ENCODE results near the gene AHDC1.
"Not testable (repeated sequence)": the region's sequence is repeated elsewhere in the genome, so short reads cannot be mapped to it uniquely, and the experiment has no call there.

The AHDC1 gene

GRCh38 chr1:27632387-27633297 is 28.7 kb upstream of the AHDC1 start:
- no peak for DNase-seq

- no peak for DNase-seq
Measured at GRCh38 chr1:27630859-27631491, 27.0 kb upstream of the AHDC1 start.

DNA sequence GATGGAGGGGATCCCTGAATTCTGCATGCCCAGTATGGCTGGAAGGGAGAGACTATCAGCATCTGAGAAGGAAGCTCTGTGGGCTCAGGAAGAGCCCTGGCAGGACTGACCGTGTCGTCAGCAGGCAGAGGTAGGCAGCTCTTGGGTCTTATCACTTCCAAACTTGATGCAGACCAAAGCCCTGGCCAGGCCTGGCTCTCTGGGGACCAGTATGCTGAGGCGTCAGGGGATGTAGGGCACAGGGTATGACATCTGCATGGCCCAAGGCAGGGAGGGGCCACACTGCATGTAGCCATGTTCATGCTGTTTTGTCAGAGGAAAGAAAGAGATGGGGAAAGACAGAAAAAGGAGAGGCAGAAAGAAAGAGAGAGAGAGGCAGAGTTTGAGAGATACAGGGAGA is 24.8 kb upstream of the AHDC1 start:
- DNase-seq: no peak

DNA sequence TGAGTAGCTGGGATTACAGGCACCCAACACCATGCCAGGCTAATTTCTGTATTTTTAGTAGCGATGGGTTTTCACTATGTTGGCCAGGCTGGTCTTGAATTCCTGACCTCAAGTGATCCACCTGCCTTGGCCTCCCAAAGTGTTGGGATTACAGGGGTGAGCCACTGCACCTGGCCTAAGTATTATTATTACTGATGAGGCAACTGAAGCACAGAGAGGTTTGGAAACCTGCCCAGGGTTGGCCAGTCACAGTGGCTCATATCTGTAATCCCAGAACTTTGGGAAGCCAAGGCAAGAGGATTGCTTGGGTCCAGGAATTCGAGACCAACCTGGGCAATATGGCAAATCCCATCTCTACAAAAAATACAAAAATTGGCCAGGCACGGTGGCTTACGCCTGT is 23.8 kb upstream of the AHDC1 start:
- DNase-seq: not testable (repeated sequence)

DNA sequence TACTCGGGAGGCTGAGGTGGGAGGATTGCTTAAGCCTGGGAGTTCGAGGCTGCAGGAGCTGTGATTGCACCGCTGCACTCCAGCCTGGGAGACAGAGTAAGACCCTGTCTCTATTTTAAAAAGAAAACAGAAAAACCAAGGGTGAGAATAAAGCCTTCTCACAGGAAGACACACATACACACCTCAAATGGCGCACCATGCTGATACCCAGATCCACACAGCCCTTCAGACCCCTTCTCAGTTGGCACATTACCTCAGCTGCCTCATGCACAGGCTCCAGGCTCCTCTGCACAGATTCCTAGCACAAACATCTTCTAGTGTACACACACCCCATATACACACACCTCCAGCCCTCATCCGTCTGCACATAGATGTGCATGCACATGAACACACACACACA is 23.1 kb upstream of the AHDC1 start:
- no peak for DNase-seq

GRCh38 chr1:27626031-27626935 is 22.3 kb upstream of the AHDC1 start:
- no peak for DNase-seq

DNA sequence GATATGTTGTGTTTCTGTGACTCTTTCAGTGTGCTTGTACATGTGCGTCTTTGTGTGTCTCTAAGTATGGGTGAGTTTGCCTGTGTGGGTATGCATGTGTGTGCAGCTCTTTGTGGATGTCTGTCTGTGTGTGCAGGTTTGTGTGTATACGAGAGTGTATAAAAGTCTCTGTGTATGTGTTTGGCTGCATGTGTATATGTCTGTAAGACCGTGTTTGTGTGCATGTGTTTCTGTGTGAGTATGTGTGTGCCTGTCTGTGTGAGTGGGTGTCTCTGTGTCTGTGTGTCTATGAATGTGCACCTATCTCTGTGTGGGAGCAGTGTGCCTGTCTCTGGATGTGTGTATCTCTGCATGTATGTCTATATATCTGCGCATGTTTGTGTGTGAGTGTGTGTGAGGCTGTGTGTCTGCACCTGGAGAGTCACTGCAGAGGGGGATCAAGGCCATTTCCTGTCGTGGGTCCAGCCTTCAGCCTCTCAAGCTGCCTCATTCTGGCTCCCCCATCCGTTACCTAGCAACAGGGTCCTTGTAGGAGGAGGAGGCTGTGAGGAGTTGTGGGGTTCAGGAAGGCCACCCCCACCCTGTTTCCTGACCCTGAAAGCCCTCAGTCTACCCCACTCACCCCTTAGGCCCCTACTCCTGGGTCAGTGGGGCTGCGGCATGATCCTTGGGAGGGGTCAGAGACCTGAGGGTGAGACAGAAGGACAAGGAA is 20.7 kb upstream of the AHDC1 start:
- no peak for DNase-seq

DNA sequence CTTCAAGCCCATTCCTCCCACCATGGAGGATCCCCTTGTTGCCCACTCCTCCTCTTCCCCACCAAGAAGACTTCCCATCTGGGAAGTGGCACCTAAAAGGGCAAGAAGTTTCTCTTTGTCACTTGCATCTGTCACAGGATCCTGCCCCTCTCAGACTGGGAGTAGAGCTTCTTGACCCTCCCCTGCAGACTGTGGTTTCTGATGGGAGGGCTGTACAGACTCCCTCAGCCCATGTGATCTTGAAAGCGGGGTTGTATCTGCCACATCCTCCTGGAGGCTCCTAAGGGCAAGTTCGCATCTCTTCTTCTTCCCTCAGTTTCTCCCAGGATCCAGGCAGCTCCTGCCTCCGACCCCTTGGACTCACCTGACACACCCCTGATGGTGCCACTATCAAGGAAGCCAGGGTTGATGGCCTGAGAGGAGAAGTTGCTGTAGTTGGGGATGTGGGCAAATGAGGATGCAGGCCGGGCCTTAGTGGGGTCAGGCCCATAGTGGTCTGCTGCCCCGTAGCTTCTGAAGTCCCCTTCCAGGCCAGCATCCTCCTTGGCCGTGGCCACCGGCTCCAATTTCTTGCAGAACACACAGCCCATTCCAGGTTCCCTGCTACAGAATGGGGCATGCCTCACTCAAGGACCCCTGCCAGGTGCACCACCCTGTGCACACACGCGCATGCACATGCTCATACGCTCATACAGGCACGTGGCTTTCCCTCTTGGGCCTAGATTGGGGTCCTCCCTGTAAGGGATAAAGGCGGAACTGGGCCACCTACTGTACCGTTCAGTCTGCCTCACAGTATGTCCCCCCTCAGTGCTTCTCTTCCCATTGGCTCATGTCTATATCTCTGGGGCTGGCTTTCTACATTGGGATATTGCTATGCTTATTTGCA is 19.6 kb upstream of the AHDC1 start:
- no peak for DNase-seq

DNA sequence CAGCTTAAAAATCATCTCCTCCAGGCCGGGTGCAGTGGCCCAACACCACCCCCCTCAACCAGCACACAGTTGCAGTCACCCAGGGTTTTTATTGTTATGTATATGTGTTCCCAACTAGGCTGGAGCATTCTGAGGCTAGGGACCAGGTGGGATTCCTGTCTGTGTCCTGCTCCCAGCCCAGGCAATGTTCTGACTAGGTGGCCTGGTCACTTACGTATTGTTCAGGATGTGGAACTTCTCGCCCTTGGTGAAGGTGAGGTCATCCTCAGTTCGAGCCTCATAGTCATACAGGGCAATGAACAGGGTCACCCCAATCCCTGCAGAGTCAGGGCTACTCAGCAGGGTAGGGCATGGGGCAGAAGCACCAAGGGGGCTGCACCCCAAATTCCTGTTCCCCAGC is 18.9 kb upstream of the AHDC1 start:
- no peak for DNase-seq

DNA sequence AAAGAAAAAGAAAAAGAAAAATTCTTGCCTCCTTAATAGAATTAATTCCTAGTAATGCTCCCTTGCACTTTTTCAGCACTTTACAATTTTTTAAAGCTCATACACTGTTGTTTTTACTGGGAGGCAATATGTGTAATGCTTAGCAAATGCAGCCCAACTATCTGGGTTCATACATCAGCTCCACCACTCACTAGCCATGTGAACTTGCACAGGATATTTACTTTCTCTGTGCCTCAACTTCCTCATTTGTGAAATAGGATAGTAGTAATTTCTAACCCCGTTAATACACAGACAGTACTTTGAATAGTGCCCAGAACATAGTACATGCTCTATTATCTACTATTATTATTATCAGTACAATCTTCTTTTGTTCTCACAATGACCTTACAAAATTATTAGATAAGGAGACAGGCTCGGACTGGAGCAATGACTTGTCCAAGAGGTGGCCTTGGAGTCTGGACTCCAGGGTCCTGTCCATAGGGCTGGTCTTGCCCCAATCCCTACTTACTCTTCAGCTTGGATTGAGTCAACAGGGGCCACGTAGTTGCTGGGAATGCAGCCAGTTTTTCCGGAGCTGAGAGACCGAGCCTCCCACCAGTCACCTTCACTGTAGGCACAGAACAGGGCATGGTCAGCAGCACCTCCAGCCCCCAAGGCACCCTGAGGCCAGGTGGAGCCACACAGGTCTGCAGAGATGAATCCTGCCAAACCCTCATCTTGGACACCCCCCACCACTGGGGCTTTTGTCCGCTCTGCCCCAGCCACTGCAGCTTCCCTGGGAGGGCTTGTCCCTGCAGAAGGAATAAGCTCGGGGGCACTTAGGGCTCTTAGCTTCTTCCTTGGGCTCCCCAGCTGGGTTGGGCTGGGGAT is 17.3 kb upstream of the AHDC1 start:
- no peak for DNase-seq

GRCh38 chr1:27619782-27620438 is 16.0 kb upstream of the AHDC1 start:
- DNase-seq: not testable (repeated sequence)

DNA sequence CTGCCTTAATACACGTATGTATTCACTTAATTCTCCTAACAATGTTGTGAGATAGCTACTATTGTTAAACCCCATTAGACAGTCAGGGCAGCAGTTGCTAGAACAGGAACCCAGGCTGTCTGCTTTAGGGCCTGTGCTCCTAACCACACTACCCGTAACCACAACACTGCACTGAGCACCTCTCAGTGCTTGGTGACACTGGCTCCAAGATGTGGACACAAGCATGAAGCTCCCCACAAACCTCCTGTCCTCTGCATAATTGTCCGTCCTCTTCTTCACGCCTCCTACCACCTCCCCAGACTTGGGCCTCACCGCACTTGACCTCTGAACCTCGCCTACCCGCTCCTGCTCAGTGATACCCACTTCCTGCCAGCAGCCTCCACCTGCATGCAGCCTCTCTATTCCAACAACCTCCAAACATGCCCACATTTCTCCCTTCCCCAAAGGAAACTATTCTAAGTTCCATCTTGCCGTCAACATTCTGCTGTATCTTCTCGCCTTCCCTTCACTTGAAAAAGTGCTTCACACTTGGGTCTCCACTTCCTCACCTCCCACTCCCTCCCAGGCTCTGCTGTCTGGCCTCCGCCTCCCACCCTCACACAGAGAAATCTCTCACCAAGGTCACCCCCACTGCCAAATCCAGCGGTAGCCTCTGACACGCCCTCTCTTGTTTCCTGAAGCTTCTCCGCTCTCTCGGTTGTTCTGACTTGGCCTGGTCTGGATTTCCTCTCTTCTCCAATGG is 14.6 kb upstream of the AHDC1 start:
- no peak for DNase-seq

GRCh38 chr1:27617420-27617819 is 13.5 kb upstream of the AHDC1 start:
- no peak for DNase-seq

- no peak for DNase-seq
Measured at GRCh38 chr1:27616441-27616840, 12.5 kb upstream of the AHDC1 start.

DNA sequence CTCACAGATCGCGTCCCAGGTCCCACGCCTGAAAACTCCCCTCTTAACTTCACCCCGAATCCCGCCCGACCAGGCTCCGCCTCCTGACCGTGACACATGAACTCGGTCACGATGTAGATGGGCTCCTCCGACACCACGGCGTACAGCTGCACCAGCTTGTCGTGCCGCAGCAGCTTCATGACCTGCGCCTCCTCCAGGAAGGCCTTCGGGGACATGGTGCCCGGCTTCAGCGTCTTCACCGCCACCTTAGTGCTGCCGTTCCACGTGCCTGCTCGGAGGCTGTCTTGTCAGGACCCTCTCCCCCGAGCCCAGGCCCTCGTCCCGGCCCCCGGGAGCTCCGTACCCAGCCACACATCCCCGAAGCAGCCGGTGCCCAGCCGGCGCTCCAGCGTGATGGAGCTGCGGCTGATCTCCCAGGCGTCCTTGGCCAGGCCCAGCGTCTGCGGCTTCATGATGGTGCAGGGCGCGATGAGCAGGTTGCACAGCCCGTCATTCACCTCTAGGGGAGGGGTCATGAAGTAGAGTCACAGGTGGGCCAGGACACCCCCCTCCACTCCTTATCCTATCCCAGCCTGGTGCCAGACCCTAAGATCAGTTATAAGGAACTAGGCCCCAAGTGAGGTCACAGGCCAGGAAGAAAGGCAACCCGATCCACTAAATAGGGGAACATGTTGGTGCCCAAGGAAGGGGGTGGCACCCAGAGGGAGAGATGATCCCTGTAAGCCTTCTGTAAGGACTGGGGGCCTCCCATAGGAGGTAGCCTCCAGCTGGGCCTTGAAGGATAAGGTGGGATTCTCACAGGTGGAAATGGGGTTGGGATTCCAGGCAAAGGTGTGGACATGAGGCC is 11.6 kb upstream of the AHDC1 start:
- no peak for DNase-seq

DNA sequence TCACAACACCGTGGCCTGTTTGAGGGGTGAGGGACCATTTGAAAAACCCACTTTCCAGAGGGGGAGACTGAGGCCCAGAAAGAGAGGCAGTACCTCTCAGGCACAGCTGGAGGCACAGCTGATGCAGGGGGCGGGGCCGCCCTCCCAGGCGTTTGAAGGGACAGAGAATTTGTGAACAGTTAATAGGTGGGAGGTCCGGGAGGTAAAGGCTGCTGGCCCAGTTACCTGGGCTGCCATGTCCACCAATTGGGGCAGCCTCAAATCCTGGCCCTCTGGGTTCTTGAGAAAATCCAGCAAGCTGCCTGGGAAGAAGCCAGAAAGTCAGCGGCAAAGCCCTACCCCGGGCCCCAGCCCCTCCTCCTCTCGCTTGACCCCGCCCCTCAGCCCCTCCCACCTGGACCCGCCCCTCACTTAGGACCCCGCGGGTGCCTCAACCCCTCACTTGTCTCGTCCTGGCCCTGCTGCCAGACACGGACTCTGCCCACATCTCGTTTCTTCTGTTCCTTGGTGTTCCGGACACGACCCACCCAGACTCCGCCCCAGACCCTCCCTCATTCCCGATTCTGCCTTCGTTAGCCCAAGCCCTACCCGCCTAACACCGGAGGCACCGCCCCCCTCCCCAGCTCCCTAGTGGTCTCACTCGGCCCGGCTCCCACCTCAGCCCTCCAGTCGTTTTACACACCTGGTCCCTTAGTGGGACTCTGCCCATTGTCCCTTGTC is 10.8 kb upstream of the AHDC1 start:
- no peak for DNase-seq

- DNase-seq: no peak
Measured at GRCh38 chr1:27614043-27614624, 10.2 kb upstream of the AHDC1 start.

Measured in activated CD4-positive, CD25-positive, alpha-beta regulatory T cell treated with anti-CD3 and anti-CD28 coated beads, Interleukin-2, amount 50 U/mL, for 72 hours (primary cell).